CD4-positive, alpha-beta T cell treated with Interleukin-6 for 4 hours (primary cell): ENCODE results near the gene SLN.

Experiments used
- DNase-seq: peaks from one replicate; pipeline ENCODE4 v3.0.0-alpha.2; 2020; ENCODE audit warnings: mixed read lengths

The SLN gene

GRCh38 chr11:107719073-107719472 is 7.2 kb upstream of the SLN start:
- no peak for DNase-seq

DNA sequence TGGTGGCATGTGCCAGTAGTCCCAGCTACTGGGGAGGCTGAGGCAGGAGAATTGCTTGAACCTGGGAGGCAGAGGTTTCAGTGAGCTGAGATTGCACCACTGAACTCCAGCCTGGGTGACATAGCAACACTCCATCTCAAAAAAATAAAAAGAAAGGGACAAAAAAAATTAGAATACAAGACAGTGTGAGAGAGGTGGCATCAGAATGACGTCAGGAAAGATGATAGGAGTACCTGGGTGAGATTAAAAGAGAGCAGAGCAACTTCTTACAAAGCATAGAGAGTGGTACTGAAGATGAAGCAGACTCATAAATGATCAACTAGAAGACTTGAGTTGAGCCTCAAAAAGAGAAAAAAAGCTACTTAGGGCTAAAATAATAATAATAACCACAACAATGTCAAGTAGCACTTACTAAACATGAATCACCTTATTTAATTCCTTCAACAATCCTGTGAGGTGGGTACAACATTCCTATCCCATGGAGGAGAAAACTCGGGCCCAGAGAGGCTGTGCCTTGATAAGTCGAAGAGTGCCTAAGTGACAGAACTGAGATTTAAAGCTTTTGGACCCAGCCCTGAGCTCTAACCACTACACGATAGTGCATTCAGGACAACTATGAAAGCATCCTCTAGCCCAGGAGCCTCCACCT is 5.2 kb upstream of the SLN start:
- no peak for DNase-seq

GRCh38 chr11:107713009-107713408 is 1.2 kb upstream of the SLN start:
- DNase-seq: no peak

DNA sequence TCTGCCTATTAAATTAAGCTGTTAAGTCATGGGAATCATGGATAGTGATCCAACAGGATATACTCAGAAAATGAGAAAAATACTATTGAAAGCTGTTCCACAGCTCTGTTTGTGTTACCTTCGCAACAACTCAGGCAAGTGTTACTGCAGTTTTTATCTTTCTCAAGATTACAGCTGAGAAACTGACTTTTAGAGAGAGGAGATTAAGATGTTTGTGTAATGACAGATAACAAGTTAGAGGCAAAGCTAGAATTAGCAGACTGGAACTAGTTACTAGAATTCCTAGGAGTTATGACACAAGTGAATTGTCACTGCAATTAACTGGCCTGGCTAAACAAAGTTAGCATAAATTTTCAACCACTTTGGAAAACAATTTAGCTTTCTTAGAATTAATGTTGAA is 1.6 kb downstream of the SLN start:
- DNase-seq: no peak

DNA sequence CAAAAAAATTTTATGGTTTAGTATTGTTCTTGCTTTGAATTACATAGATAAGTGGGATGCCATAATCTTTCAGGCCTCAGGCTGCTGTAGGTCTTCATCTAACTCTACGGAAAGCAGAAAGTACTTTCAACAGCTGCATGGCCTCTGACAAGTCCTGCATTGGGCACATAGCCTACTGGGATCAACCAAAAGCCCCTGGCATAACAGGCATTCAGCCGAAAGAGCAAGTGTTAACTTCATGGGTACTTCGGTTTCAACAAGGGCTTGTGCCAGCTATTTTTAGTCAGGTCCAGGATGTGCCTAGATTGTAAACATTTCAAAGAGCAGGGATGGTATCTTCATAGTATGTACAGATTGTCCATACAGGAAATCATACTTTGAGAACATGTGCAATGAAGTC is 3.1 kb downstream of the SLN start:
- no peak for DNase-seq

- no peak for DNase-seq
These were observed 4.0 kb downstream of the SLN start for GRCh38 chr11:107707807-107708206.

- no peak for DNase-seq
These were observed 4.6 kb downstream of the SLN start for GRCh38 chr11:107707215-107707671.

GRCh38 chr11:107706531-107706930 is 5.3 kb downstream of the SLN start:
- DNase-seq: no peak

GRCh38 chr11:107705027-107705426 is 6.8 kb downstream of the SLN start:
- no peak for DNase-seq

DNA sequence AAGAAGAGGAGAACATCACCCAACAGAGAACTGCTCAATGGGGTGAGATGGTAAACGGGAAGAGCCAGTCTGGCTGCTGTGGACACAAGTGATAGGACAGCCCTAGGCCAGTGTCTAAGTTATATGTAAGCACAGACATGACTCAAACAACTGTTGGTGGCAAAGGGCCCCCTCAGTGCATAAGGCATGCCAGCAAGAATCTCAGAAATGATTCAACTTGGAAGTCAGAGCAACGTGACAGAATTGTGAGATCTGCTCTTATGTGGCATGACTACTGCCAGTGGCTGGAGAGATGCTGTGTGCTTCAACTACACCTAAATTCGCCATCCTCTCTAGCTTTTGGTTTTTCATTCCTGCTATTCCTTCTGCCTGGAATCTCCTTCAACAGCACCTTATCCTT is 7.4 kb downstream of the SLN start:
- no peak for DNase-seq

DNA sequence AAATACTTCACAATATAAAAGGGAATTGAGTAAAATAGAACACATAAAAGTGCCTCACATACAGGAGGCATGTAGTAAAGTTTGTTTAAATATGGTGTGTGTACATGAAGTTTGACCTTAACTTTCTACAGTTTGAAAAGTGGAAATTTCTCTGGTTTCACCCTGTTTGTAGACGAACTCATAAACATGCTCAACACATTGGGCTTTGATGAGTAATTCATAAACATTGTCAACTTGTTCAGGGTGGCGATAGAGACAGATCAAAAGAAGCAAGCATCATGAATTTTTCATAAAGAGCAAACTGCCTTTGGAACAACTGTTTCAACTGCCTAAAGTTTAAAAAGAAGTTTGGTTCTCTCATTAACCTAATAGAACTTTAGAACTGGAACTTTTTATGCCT is 9.1 kb downstream of the SLN start:
- no peak for DNase-seq

GRCh38 chr11:107702109-107702660 is 9.7 kb downstream of the SLN start:
- no peak for DNase-seq

DNA sequence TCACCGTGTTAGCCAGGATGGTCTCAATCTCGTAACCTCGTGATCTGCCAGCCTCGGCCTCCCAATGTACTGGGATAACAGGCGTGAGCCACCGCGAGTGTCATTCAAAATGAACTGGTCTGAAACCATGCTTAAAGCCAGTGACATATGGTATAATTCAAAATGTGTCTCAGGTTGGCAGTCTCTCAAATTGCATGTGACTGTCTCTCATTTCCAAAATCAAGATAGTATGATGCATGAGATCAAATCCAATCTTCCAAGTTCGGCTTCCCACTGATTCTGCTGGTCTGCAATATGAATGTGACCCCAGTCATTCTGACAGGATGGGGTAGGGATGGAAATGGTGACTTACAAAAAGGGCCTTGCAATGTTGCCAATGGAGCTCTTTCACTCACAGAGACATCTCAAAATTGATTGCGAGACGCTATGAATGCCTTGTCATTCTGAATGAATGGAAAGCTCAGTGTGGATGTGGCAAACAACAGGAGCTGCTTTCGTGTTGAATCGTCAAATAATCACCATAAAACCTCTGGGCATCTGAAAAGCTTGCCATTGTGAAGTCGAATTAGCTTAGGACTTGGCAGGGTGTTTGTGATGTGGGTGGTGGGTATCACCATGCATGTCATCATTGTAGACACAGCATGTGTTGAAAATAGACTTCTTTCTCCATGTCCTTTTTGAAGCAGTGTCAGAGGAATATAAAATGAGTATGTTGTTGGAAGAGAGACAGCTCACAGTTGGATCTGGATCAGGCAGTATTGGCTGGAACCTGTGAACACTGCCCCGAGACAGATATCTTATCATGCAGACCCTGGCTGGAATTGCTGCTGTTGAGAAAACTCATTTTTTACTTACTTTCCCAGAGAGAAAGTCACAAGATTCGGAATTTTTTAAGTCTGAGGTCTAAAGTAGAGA is 12.2 kb downstream of the SLN start:
- no peak for DNase-seq

DNA sequence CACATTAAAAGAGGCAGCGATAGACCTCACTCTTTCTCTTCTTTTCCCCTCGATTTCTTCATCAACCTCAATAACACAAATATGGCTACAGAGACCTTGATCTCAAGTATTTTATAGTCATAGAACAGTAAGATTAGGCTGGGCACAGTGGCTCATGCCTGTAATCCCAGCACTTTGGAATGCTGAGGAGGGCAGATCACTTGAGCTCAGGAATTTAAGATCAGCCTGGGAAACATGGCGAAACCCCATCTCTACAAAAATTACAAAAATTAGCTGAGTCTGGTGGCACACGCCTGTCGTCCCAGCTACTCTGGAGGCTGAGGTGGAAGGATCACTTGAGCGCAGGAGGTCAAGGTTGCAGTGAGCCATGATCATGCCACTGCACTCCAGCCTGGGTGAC is 14.6 kb downstream of the SLN start:
- DNase-seq: no peak

DNA sequence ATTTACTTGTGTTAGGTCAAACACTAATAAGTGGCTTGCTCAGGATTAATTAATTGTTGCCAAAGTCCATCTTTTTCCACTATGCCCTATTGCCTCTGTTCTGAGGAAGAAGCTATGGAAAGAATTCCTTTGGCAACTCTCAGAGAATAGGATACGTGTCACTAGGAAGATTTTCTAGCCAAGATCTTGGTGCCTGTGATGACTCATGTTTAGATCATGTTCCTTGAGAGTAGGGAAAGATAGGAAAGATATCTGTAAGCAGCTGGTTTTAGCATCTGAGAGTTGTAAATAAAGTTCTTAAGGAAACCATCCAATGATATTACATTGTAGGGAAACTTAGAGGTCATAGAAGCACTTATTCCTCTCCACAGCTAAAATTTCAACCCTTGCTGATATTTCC is 15.7 kb downstream of the SLN start:
- no peak for DNase-seq

- no peak for DNase-seq
These were observed 16.4 kb downstream of the SLN start for GRCh38 chr11:107695446-107695845.

- DNase-seq: no peak
These were observed 20.7 kb downstream of the SLN start for GRCh38 chr11:107691000-107691750.

DNA sequence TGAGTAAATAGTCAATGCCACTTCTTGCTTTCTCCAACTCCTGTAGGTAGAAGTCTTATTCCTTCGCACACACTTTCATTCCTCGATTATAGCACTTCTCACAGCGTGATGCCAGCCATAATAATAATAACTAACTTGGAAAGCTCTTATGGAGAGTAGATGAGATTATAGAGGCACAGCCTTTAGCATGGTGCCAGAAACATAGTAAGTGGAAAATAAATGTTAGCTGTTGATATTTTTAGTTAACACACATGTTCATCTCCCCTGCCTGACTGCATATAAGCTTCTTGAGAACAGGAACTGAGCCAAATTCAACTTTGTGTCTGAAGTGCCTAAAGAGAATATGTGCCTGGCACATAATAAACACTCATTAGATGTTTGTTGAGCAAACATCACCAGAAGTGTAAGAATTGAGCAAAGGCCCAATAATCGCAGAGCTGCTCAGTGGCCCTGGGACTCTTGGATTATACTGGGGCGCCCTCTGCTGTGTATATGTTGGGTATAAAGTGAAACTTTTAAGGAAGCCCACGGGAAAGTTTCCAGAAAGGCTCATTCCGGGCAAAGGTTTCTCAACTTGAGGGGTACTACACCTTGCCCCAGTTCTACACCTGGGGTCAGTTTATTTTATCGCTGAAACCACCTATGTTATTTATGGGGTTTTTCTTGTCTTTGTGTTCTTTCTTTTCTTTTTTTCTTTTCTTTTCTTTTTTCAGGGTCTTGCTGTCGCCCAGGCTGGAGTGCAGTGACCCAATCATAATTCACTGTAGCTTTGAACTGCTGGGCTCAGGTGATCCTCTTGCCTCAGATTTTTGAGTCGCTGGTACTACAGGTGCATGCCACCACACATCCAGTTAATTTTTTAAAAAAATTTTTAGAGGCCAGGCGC is 22.3 kb downstream of the SLN start:
- DNase-seq: peak; percentile 56

- DNase-seq: no peak
These were observed 23.4 kb downstream of the SLN start for GRCh38 chr11:107688322-107688918.

DNA sequence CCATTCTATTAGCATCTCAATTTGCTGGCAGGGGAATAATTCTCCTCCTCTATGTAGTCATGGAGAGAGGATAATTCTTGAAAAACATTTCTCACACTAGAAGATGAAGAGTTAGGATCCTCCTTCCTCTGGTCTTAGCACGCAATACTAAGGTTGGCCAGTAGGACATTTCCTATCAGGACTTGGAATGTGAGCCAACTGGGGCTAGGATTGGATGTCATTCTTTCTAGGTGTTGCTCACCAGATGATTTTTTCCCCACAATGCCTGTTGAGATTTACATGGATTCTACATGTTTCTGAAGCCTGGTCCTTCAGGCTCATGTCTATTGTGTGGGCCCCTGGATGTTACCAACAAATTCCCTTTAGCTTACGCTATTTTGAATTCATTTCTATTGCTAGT is 28.0 kb downstream of the SLN start:
- DNase-seq: no peak

DNA sequence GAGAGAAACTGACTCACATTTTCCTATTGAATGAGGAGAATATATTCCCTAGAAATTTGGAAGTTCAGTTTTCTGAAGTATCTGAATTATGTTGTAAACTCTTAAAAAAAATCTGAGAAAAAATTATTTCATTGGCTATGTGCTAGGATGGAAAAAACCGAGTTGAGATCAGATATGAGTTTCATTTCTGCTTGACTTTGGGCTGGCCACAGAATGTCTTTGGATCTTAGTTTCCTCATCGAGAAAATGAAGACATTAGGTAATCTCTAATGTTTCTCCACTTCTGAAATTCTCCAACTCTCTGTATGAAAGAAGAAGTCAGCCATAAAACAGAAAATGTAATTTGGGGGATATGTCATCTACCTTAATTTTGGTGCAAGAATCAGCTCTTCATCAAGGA is 28.8 kb downstream of the SLN start:
- DNase-seq: no peak

- DNase-seq: no peak
These were observed 29.3 kb downstream of the SLN start for GRCh38 chr11:107682572-107682971.
